ENCODE results near the gene KCNG2. TPM values are rescaled to one million over a fixed set of nuclear protein-coding genes. Genes with fewer than 3 reads are reported as not detected.

KCNG2 gene
- total RNA-seq, 1 donor from 2014 or later: not detected

GRCh38 chr18:79940814-79941472 is 143.2 kb downstream of the KCNG2 start:
- Mint-ChIP-seq H3K9me3 (ENCODE audit: low read depth) (no peaks in the 10 kb centered on the region), H3K4me1 (ENCODE audit: low read depth) (peaks cover 9% of the 10 kb centered on the region), H3K27me3 (no peaks in the 10 kb centered on the region), H3K36me3 (ENCODE audit: insufficient read depth) (peaks cover 33% of the 10 kb centered on the region), H3K27ac (no peak overlapping the region), H3K4me3 (ENCODE audit: low read depth) (no peak overlapping the region)
- TF ChIP-seq, protein P1, sequence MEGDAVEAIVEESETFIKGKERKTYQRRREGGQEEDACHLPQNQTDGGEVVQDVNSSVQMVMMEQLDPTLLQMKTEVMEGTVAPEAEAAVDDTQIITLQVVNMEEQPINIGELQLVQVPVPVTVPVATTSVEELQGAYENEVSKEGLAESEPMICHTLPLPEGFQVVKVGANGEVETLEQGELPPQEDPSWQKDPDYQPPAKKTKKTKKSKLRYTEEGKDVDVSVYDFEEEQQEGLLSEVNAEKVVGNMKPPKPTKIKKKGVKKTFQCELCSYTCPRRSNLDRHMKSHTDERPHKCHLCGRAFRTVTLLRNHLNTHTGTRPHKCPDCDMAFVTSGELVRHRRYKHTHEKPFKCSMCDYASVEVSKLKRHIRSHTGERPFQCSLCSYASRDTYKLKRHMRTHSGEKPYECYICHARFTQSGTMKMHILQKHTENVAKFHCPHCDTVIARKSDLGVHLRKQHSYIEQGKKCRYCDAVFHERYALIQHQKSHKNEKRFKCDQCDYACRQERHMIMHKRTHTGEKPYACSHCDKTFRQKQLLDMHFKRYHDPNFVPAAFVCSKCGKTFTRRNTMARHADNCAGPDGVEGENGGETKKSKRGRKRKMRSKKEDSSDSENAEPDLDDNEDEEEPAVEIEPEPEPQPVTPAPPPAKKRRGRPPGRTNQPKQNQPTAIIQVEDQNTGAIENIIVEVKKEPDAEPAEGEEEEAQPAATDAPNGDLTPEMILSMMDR (IDR thresholded peaks at IDR 0.05; ENCODE audit: unreplicated experiment): no peak
- no peak for DNase-seq (ENCODE audit: low spot score, unreplicated experiment)

- Mint-ChIP-seq H3K9me3 (ENCODE audit: low read depth) (no peaks in the 10 kb centered on the region), H3K36me3 (ENCODE audit: insufficient read depth) (peaks cover 27% of the 10 kb centered on the region), H3K27ac (peak overlapping the region; percentile 45), H3K4me3 (ENCODE audit: low read depth) (no peak overlapping the region), H3K4me1 (ENCODE audit: low read depth) (peaks cover 10% of the 10 kb centered on the region), H3K27me3 (no peaks in the 10 kb centered on the region)
- DNase-seq (ENCODE audit: low spot score, unreplicated experiment): no peak
- TF ChIP-seq, protein P1 (IDR thresholded peaks at IDR 0.05; ENCODE audit: unreplicated experiment): no peak
Measured at GRCh38 chr18:79941473-79942119, 143.9 kb downstream of the KCNG2 start.

GRCh38 chr18:79942211-79942610 is 144.5 kb downstream of the KCNG2 start:
- Mint-ChIP-seq H3K27me3 (no peaks in the 10 kb centered on the region), H3K9me3 (ENCODE audit: low read depth) (no peaks in the 10 kb centered on the region), H3K36me3 (ENCODE audit: insufficient read depth) (peaks cover 25% of the 10 kb centered on the region), H3K4me3 (ENCODE audit: low read depth) (no peak overlapping the region), H3K4me1 (ENCODE audit: low read depth) (peaks cover 10% of the 10 kb centered on the region), H3K27ac (peak overlapping the region; percentile 45)
- TF ChIP-seq, protein P1 (IDR thresholded peaks at IDR 0.05; ENCODE audit: unreplicated experiment): no peak
- no peak for DNase-seq (ENCODE audit: low spot score, unreplicated experiment)

- TF ChIP-seq, protein P1 (IDR thresholded peaks at IDR 0.05; ENCODE audit: unreplicated experiment): no peak
- no peak overlapping the region for H3K27ac Mint-ChIP-seq
- H3K27me3 Mint-ChIP-seq: no peaks in the 10 kb centered on the region
- peaks cover 10% of the 10 kb centered on the region for H3K4me1 Mint-ChIP-seq (ENCODE audit: low read depth)
- DNase-seq (ENCODE audit: low spot score, unreplicated experiment): no peak
- peaks cover 17% of the 10 kb centered on the region for H3K36me3 Mint-ChIP-seq (ENCODE audit: insufficient read depth)
- H3K9me3 Mint-ChIP-seq (ENCODE audit: low read depth): no peaks in the 10 kb centered on the region
- H3K4me3 Mint-ChIP-seq (ENCODE audit: low read depth): peak overlapping the region; percentile 26
Measured at GRCh38 chr18:79942786-79943607, 145.3 kb downstream of the KCNG2 start.

DNA sequence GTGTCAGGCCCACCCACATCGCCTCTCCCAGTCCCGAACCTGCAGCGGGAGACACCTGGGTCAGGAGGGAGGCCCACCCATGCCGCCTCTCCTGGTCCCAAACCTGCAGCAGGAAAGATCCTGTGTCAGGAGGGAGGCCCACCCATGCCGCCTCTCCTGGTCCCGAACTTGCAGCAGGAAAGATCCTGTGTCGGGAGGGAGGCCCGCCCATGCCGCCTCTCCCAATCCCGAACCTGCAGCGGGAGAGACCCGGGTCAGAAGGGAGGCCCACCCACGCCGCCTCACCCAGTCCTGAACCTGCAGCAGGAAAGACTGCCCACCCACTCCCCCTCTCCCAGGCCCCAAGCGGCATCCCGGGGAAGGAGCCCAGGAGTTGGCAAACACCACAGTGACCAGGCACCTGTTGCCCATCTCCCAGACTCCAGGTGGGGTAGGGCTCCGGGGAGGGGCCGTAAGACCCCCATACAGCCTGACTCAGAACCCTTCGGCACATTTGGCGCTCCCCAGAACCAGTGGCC is 145.9 kb downstream of the KCNG2 start:
- TF ChIP-seq, protein P1 (IDR thresholded peaks at IDR 0.05; ENCODE audit: unreplicated experiment): no peak
- Mint-ChIP-seq H3K36me3 (ENCODE audit: insufficient read depth) (peaks cover 17% of the 10 kb centered on the region), H3K4me3 (ENCODE audit: low read depth) (no peak overlapping the region), H3K4me1 (ENCODE audit: low read depth) (peaks cover 11% of the 10 kb centered on the region), H3K27me3 (no peaks in the 10 kb centered on the region), H3K27ac (no peak overlapping the region), H3K9me3 (ENCODE audit: low read depth) (no peaks in the 10 kb centered on the region)
- no peak for DNase-seq (ENCODE audit: low spot score, unreplicated experiment)
